Measurements from ENCODE around the gene GRIK1.

Gene GRIK1

GRCh38 chr21:29555601-29556000 lies 384.2 kb downstream of the GRIK1 start:
- Histone ChIP-seq H3K4me2 (ENCODE audit: low read length) (no peak overlapping the region), H3K4me3 (ENCODE audit: low read length) (no peak overlapping the region), H4K20me1 (ENCODE audit: control insufficient read depth, insufficient read depth, low read depth, low read length) (no peaks in the 10 kb centered on the region), H3K36me3 (ENCODE audit: control insufficient read depth, low read length) (no peaks in the 10 kb centered on the region), H3K9me3 (ENCODE audit: control insufficient read depth, insufficient read depth, low read length) (no peaks in the 10 kb centered on the region), H3K79me2 (ENCODE audit: control insufficient read depth, low read length) (no peaks in the 10 kb centered on the region), H3K27me3 (ENCODE audit: control insufficient read depth, low read length) (no peaks in the 10 kb centered on the region), H3K27ac (ENCODE audit: low read depth, low read length) (no peak overlapping the region), H3K4me1 (ENCODE audit: control insufficient read depth, low read length) (no peaks in the 10 kb centered on the region; the same call in 1 of the 2 replicates), H3F3A (ENCODE audit: control insufficient read depth, insufficient read depth) (no peaks in the 10 kb centered on the region), H3K9me2 (replicated peaks; ENCODE audit: control insufficient read depth, low read length) (no peaks in the 10 kb centered on the region)
- TF ChIP-seq CTCF (IDR thresholded peaks at IDR 0.05; ENCODE audit: low read depth, low read length, poor library complexity, severe bottlenecking) (no peak), EZH2phosphoT487 (IDR thresholded peaks at IDR 0.05; ENCODE audit: borderline replicate concordance, low read length) (no peak)

GRCh38 chr21:29550205-29550604 lies 389.6 kb downstream of the GRIK1 start:
- Histone ChIP-seq H3K36me3 (ENCODE audit: control insufficient read depth, low read length) (no peaks in the 10 kb centered on the region), H3F3A (ENCODE audit: control insufficient read depth, insufficient read depth) (no peaks in the 10 kb centered on the region), H3K4me2 (ENCODE audit: low read length) (no peak overlapping the region), H3K27me3 (ENCODE audit: control insufficient read depth, low read length) (no peaks in the 10 kb centered on the region), H4K20me1 (ENCODE audit: control insufficient read depth, insufficient read depth, low read depth, low read length) (no peaks in the 10 kb centered on the region), H3K79me2 (ENCODE audit: control insufficient read depth, low read length) (no peaks in the 10 kb centered on the region), H3K4me1 (ENCODE audit: control insufficient read depth, low read length) (no peaks in the 10 kb centered on the region), H3K9me2 (replicated peaks; ENCODE audit: control insufficient read depth, low read length) (no peaks in the 10 kb centered on the region), H3K4me3 (ENCODE audit: low read length) (no peak overlapping the region), H3K9me3 (ENCODE audit: control insufficient read depth, insufficient read depth, low read length) (no peaks in the 10 kb centered on the region), H3K27ac (ENCODE audit: low read depth, low read length) (no peak overlapping the region)
- TF ChIP-seq EZH2phosphoT487 (IDR thresholded peaks at IDR 0.05; ENCODE audit: borderline replicate concordance, low read length) (no peak), CTCF (IDR thresholded peaks at IDR 0.05; ENCODE audit: low read depth, low read length, poor library complexity, severe bottlenecking) (no peak)

- no peaks in the 10 kb centered on the region for H3K4me1 ChIP-seq (ENCODE audit: control insufficient read depth, low read length)
- no peaks in the 10 kb centered on the region for H3K9me3 ChIP-seq (ENCODE audit: control insufficient read depth, insufficient read depth, low read length)
- TF ChIP-seq CTCF (IDR thresholded peaks at IDR 0.05; ENCODE audit: low read depth, low read length, poor library complexity, severe bottlenecking) (no peak), EZH2phosphoT487 (IDR thresholded peaks at IDR 0.05; ENCODE audit: borderline replicate concordance, low read length) (no peak)
- H3K27ac ChIP-seq (ENCODE audit: low read depth, low read length) = no peak overlapping the region
- H3F3A ChIP-seq (ENCODE audit: control insufficient read depth, insufficient read depth) = no peaks in the 10 kb centered on the region
- H4K20me1 ChIP-seq (ENCODE audit: control insufficient read depth, insufficient read depth, low read depth, low read length) = no peaks in the 10 kb centered on the region
- H3K4me3 ChIP-seq (ENCODE audit: low read length) = no peak overlapping the region
- no peaks in the 10 kb centered on the region for H3K79me2 ChIP-seq (ENCODE audit: control insufficient read depth, low read length)
- no peak overlapping the region for H3K4me2 ChIP-seq (ENCODE audit: low read length)
- H3K27me3 ChIP-seq (ENCODE audit: control insufficient read depth, low read length) = no peaks in the 10 kb centered on the region
- no peaks in the 10 kb centered on the region for H3K9me2 ChIP-seq (replicated peaks; ENCODE audit: control insufficient read depth, low read length)
- H3K36me3 ChIP-seq (ENCODE audit: control insufficient read depth, low read length) = no peaks in the 10 kb centered on the region
These were observed 390.2 kb downstream of the GRIK1 start for GRCh38 chr21:29549614-29550013.

GRCh38 chr21:29547998-29548397 lies 391.8 kb downstream of the GRIK1 start:
- H3K79me2 ChIP-seq (ENCODE audit: control insufficient read depth, low read length) = no peaks in the 10 kb centered on the region
- no peak overlapping the region for H3K4me2 ChIP-seq (ENCODE audit: low read length)

More at GRCh38 chr21:29547998-29548397, 391.8 kb downstream of the GRIK1 start:
- H3F3A ChIP-seq (ENCODE audit: control insufficient read depth, insufficient read depth) = no peaks in the 10 kb centered on the region
- no peaks in the 10 kb centered on the region for H3K4me1 ChIP-seq (ENCODE audit: control insufficient read depth, low read length)
- H3K27ac ChIP-seq (ENCODE audit: low read depth, low read length) = no peak overlapping the region
- no peaks in the 10 kb centered on the region for H3K27me3 ChIP-seq (ENCODE audit: control insufficient read depth, low read length)
- no peak overlapping the region for H3K4me3 ChIP-seq (ENCODE audit: low read length)
- TF ChIP-seq EZH2phosphoT487 (IDR thresholded peaks at IDR 0.05; ENCODE audit: borderline replicate concordance, low read length) = no peak
- no peak for TF ChIP-seq CTCF (IDR thresholded peaks at IDR 0.05; ENCODE audit: low read depth, low read length, poor library complexity, severe bottlenecking)
- no peaks in the 10 kb centered on the region for H3K9me2 ChIP-seq (replicated peaks; ENCODE audit: control insufficient read depth, low read length)
- no peaks in the 10 kb centered on the region for H3K9me3 ChIP-seq (ENCODE audit: control insufficient read depth, insufficient read depth, low read length)
- no peaks in the 10 kb centered on the region for H4K20me1 ChIP-seq (ENCODE audit: control insufficient read depth, insufficient read depth, low read depth, low read length)
- no peaks in the 10 kb centered on the region for H3K36me3 ChIP-seq (ENCODE audit: control insufficient read depth, low read length)

Measured in DOHH2 (cell line).